GM21723 (cell line): ENCODE data around the gene TMEM213.

Source experiments
- ATAC-seq: cut with Tn5 transposase; IDR thresholded peaks from one replicate; pipeline ENCODE4 v1.9.1; 2021; ENCODE audit warnings: mild to moderate bottlenecking, moderate library complexity; ENCODE audit not compliant: unreplicated experiment

The TMEM213 gene

GRCh38 chr7:138872576-138872975 is 74.8 kb downstream of the TMEM213 start:
- no peak for ATAC-seq

GRCh38 chr7:138873220-138873892 is 75.6 kb downstream of the TMEM213 start:
- ATAC-seq, result no peak

- ATAC-seq, result no peak
Observed at GRCh38 chr7:138875794-138876193, 78.0 kb downstream of the TMEM213 start.

- no peak for ATAC-seq
Observed at GRCh38 chr7:138876326-138876725, 78.5 kb downstream of the TMEM213 start.

GRCh38 chr7:138878051-138878450 is 80.3 kb downstream of the TMEM213 start:
- ATAC-seq, result no peak

- ATAC-seq, result no peak
Observed at GRCh38 chr7:138878856-138879255, 81.1 kb downstream of the TMEM213 start.

GRCh38 chr7:138879356-138879755 is 81.6 kb downstream of the TMEM213 start:
- no peak for ATAC-seq

- no peak for ATAC-seq
Observed at GRCh38 chr7:138880881-138881578, 83.2 kb downstream of the TMEM213 start.

GRCh38 chr7:138881579-138882188 is 83.9 kb downstream of the TMEM213 start:
- no peak for ATAC-seq

- ATAC-seq, result no peak
Observed at GRCh38 chr7:138882249-138882648, 84.5 kb downstream of the TMEM213 start.

GRCh38 chr7:138885383-138886147 is 87.8 kb downstream of the TMEM213 start:
- ATAC-seq, result no peak

- peak; percentile 91 for ATAC-seq
Observed at GRCh38 chr7:138886501-138886917, 88.7 kb downstream of the TMEM213 start.

- no peak for ATAC-seq
Observed at GRCh38 chr7:138887085-138887710, 89.4 kb downstream of the TMEM213 start.
